ENCODE measurements around the gene AGTRAP.

The AGTRAP gene

GRCh38 chr1:11757047-11757446, 21.1 kb downstream of the AGTRAP start:
- no peak for DNase-seq (ENCODE audit: low spot score)
- in situ Hi-C loops (cut with MboI; ENCODE audit: low sequenced_read_pairs, unreplicated experiment), result no loop called here
- no peak for TF ChIP-seq CTCF (IDR thresholded peaks at IDR 0.05; ENCODE audit: borderline replicate concordance, control extremely low read depth, extremely low read depth, insufficient read depth, missing control alignments)

GRCh38 chr1:11759791-11760190, 23.9 kb downstream of the AGTRAP start:
- no peak for DNase-seq (ENCODE audit: low spot score)
- TF ChIP-seq CTCF (IDR thresholded peaks at IDR 0.05; ENCODE audit: borderline replicate concordance, control extremely low read depth, extremely low read depth, insufficient read depth, missing control alignments), result no peak
- in situ Hi-C loops (cut with MboI; ENCODE audit: low sequenced_read_pairs, unreplicated experiment), result no loop called here

- in situ Hi-C loops (cut with MboI; ENCODE audit: low sequenced_read_pairs, unreplicated experiment), result no loop called here
- TF ChIP-seq CTCF (IDR thresholded peaks at IDR 0.05; ENCODE audit: borderline replicate concordance, control extremely low read depth, extremely low read depth, insufficient read depth, missing control alignments), result no peak
- no peak for DNase-seq (ENCODE audit: low spot score)
Measured at GRCh38 chr1:11761285-11761684, 25.3 kb downstream of the AGTRAP start.

GRCh38 chr1:11761988-11762406, 26.1 kb downstream of the AGTRAP start, which contains the start of gene C1orf167:
C1orf167 (plus strand) TSS chr1:11762193; CDS start chr1:11764401, 2,208 bp downstream.
- TF ChIP-seq CTCF (IDR thresholded peaks at IDR 0.05; ENCODE audit: borderline replicate concordance, control extremely low read depth, extremely low read depth, insufficient read depth, missing control alignments), result no peak
- in situ Hi-C loops (cut with MboI; ENCODE audit: low sequenced_read_pairs, unreplicated experiment), result no loop called here
- DNase-seq (ENCODE audit: low spot score), result peak; percentile 45

GRCh38 chr1:11764115-11764514, 28.2 kb downstream of the AGTRAP start:
- TF ChIP-seq CTCF (IDR thresholded peaks at IDR 0.05; ENCODE audit: borderline replicate concordance, control extremely low read depth, extremely low read depth, insufficient read depth, missing control alignments), result no peak

GRCh38 chr1:11764519-11764918, 28.6 kb downstream of the AGTRAP start:
- no peak for TF ChIP-seq CTCF (IDR thresholded peaks at IDR 0.05; ENCODE audit: borderline replicate concordance, control extremely low read depth, extremely low read depth, insufficient read depth, missing control alignments)
- DNase-seq (ENCODE audit: low spot score), result no peak
- in situ Hi-C loops (cut with MboI; ENCODE audit: low sequenced_read_pairs, unreplicated experiment), result no loop called here

More at GRCh38 chr1:11764115-11764514, 28.2 kb downstream of the AGTRAP start:
- in situ Hi-C loops (cut with MboI; ENCODE audit: low sequenced_read_pairs, unreplicated experiment), result no loop called here
- no peak for DNase-seq (ENCODE audit: low spot score)

Data from GM13976 (cell line).